ENCODE measurements around the gene GAGE12J.
A peak's percentile ranks its signal among the peaks of the same experiment; 100 is the strongest.
"Not testable (repeated sequence)": the region's sequence is repeated elsewhere in the genome, so short reads cannot be mapped to it uniquely, and the experiment has no call there.

GAGE12J gene

GRCh38 chrX:49321737-49322136 is at the start of gene GAGE12J:
GAGE12J (plus strand) TSS chrX:49322037; CDS start chrX:49323194, 1,157 bp downstream.
- not testable (repeated sequence) for DNase-seq (ENCODE audit: low read depth)

- DNase-seq (ENCODE audit: low read depth), result no peak
Measured at GRCh38 chrX:49272421-49272820, 49.4 kb upstream of the GAGE12J start.

- DNase-seq (ENCODE audit: low read depth), result no peak
Measured at GRCh38 chrX:49273181-49273727, 48.6 kb upstream of the GAGE12J start.

- DNase-seq (ENCODE audit: low read depth), result no peak
Measured at GRCh38 chrX:49276207-49276606, 45.6 kb upstream of the GAGE12J start.

- DNase-seq (ENCODE audit: low read depth), result no peak
Measured at GRCh38 chrX:49276671-49277534, 44.9 kb upstream of the GAGE12J start.

- no peak for DNase-seq (ENCODE audit: low read depth)
Measured at GRCh38 chrX:49277535-49277830, 44.4 kb upstream of the GAGE12J start.

GRCh38 chrX:49278081-49278480 is 43.8 kb upstream of the GAGE12J start:
- no peak for DNase-seq (ENCODE audit: low read depth)

- DNase-seq (ENCODE audit: low read depth), result peak; percentile 12
Measured at GRCh38 chrX:49282647-49283011, 39.2 kb upstream of the GAGE12J start.

GRCh38 chrX:49284212-49284611 is 37.6 kb upstream of the GAGE12J start:
- no peak for DNase-seq (ENCODE audit: low read depth)

- DNase-seq (ENCODE audit: low read depth), result no peak
Measured at GRCh38 chrX:49286136-49286535, 35.7 kb upstream of the GAGE12J start.

GRCh38 chrX:49286581-49286980 is 35.3 kb upstream of the GAGE12J start:
- no peak for DNase-seq (ENCODE audit: low read depth)

- DNase-seq (ENCODE audit: low read depth), result no peak
Measured at GRCh38 chrX:49287665-49288064, 34.2 kb upstream of the GAGE12J start.

- DNase-seq (ENCODE audit: low read depth), result no peak
Measured at GRCh38 chrX:49290215-49290614, 31.6 kb upstream of the GAGE12J start.

- DNase-seq (ENCODE audit: low read depth), result peak; percentile 24
Measured at GRCh38 chrX:49291615-49292337, 30.1 kb upstream of the GAGE12J start.

GRCh38 chrX:49292400-49293362 is 29.2 kb upstream of the GAGE12J start:
- no peak for DNase-seq (ENCODE audit: low read depth)

- DNase-seq (ENCODE audit: low read depth), result not testable (repeated sequence)
Measured at GRCh38 chrX:49299293-49299692, 22.5 kb upstream of the GAGE12J start.

GRCh38 chrX:49300703-49301102 is 21.1 kb upstream of the GAGE12J start:
- DNase-seq (ENCODE audit: low read depth), result no peak

GRCh38 chrX:49303346-49303745 is 18.5 kb upstream of the GAGE12J start, which contains the start of gene GAGE10:
GAGE10 (plus strand) TSS chrX:49303646; CDS start chrX:49304860, 1,214 bp downstream.
- no peak for DNase-seq (ENCODE audit: low read depth)

GRCh38 chrX:49307775-49308174 is 14.1 kb upstream of the GAGE12J start:
- not testable (repeated sequence) for DNase-seq (ENCODE audit: low read depth)

- DNase-seq (ENCODE audit: low read depth), result no peak
Measured at GRCh38 chrX:49308604-49309269, 13.1 kb upstream of the GAGE12J start.

GRCh38 chrX:49309401-49309981 is 12.3 kb upstream of the GAGE12J start:
- DNase-seq (ENCODE audit: low read depth), result no peak

Measured in fibroblast of the conjunctiva (primary cell).